Liver (tissue), 9 donors: ENCODE results near the gene POGK. TPM values are rescaled to one million over a fixed set of nuclear protein-coding genes. Genes with fewer than 3 reads are reported as not detected.

Source experiments
- DNase-seq: peaks from one replicate; pipeline ENCODE4 v3.0.0-alpha.2; 2017; ENCODE audit warnings: low spot score
- H3K27ac ChIP-seq, 2 donors: one replicate each; pipeline ENCODE4 v1.7.0; 2013; ENCODE audit warnings: inconsistent platforms in 2 of 2, low read length in 2 of 2, control low read depth in 1 of 2, low read depth in 1 of 2, mild to moderate bottlenecking in 1 of 2
- H3K27me3 ChIP-seq, 4 donors: one replicate each; pipeline versions ENCODE4 v1.6.1 to v1.7.0; 2013; ENCODE audit warnings: low read length in 3 of 4, inconsistent platforms in 1 of 4, mild to moderate bottlenecking in 1 of 4, moderate library complexity in 1 of 4; ENCODE audit not compliant: control insufficient read depth in 4 of 4, insufficient read depth in 4 of 4
- H3K36me3 ChIP-seq, 4 donors: one replicate each; pipeline versions ENCODE4 v1.6.1 to v1.7.0; 2013; ENCODE audit warnings: low read length in 3 of 4, mild to moderate bottlenecking in 3 of 4, low read depth in 1 of 4, moderate library complexity in 1 of 4; ENCODE audit not compliant: control insufficient read depth in 4 of 4, insufficient read depth in 3 of 4
- H3K4me1 ChIP-seq, 4 donors: one replicate each; pipeline versions ENCODE4 v1.6.1 to v1.7.0; 2013; ENCODE audit warnings: low read length in 3 of 4, mild to moderate bottlenecking in 3 of 4, moderate library complexity in 1 of 4; ENCODE audit not compliant: control insufficient read depth in 4 of 4, insufficient read depth in 4 of 4
- H3K4me3 ChIP-seq, 3 donors: one replicate each; pipeline versions ENCODE4 v1.6.1 to v1.7.0; 2013; ENCODE audit warnings: low read length in 3 of 3, control low read depth in 1 of 3, low read depth in 1 of 3, mild to moderate bottlenecking in 1 of 3
- H3K9ac ChIP-seq, 2 donors: one replicate each; pipeline ENCODE4 v1.7.0; 2013; ENCODE audit warnings: low read length in 2 of 2, mild to moderate bottlenecking in 2 of 2, moderate library complexity in 2 of 2, control low read depth in 1 of 2, low read depth in 1 of 2
- H3K9me3 ChIP-seq, 4 donors: one replicate each; pipeline versions ENCODE4 v1.6.1 to v1.7.0; 2013; ENCODE audit warnings: low read length in 3 of 4; ENCODE audit not compliant: control insufficient read depth in 4 of 4
- CTCF ChIP-seq: fragments of 150-350 bp; IDR thresholded peaks from 2 replicates; pipeline ENCODE4 v1.5.1; 2017; ENCODE audit warnings: improper control_type of control experiment, low read depth, low read length; ENCODE audit not compliant: missing input control
- EGR1 ChIP-seq, 2 donors: IDR thresholded peaks; 2 replicates each; pipeline ENCODE4 v1.6.1; 2016 to 2018; ENCODE audit warnings: antibody characterized with exemption in 2 of 2, low read depth in 2 of 2
- FOXA1 ChIP-seq: IDR thresholded peaks from 2 replicates; pipeline ENCODE4 v1.6.1; 2016; ENCODE audit warnings: antibody characterized with exemption
- FOXA2 ChIP-seq: IDR thresholded peaks from 2 replicates; pipeline ENCODE4 v1.6.1; 2016; ENCODE audit warnings: antibody characterized with exemption
- HNF4A ChIP-seq, 2 donors: conservative IDR thresholded peaks; 2 replicates each; pipeline ENCODE4 v1.6.1; 2016; ENCODE audit warnings: antibody characterized with exemption in 2 of 2, mild to moderate bottlenecking in 2 of 2
- JUND ChIP-seq, 2 donors: IDR thresholded peaks; 2 replicates each; pipeline ENCODE4 v1.6.1; 2016; ENCODE audit warnings: antibody characterized with exemption in 2 of 2
- NR2F2 ChIP-seq: IDR thresholded peaks from 2 replicates; pipeline ENCODE4 v1.6.1; 2016; ENCODE audit warnings: antibody characterized with exemption
- RAD21 ChIP-seq, 2 donors: IDR thresholded peaks; 2 replicates each; pipeline ENCODE4 v1.6.1; 2016; ENCODE audit warnings: antibody characterized with exemption in 2 of 2, mild to moderate bottlenecking in 2 of 2
- REST ChIP-seq: IDR thresholded peaks from 2 replicates; pipeline ENCODE4 v1.6.1; 2016; ENCODE audit warnings: antibody characterized with exemption, mild to moderate bottlenecking
- TAF1 ChIP-seq: conservative IDR thresholded peaks from 2 replicates; pipeline ENCODE4 v1.6.1; 2016; ENCODE audit warnings: antibody characterized with exemption, mild to moderate bottlenecking
- YY1 ChIP-seq: IDR thresholded peaks from 2 replicates; pipeline ENCODE4 v1.6.1; 2016; ENCODE audit warnings: antibody characterized with exemption, mild to moderate bottlenecking
- ZBTB33 ChIP-seq: IDR thresholded peaks from 2 replicates; pipeline ENCODE4 v1.6.1; 2016; ENCODE audit warnings: antibody characterized with exemption
- WGBS: extraction: QIAGEN DNeasy Blood & Tissue Kit; methylation state at CpG from one replicate; pipeline ENCODE4 v1.1.7; 2013; 5-methylcytosine and 5-hydroxymethylcytosine counted together
- polyA plus RNA-seq, 2 donors: library from polyadenylated mRNA; stranded (reverse) in 1 of 2; unstranded in 1 of 2; fragments of 200-250 nt in 1 of 2; fragments of >200 nt in 1 of 2; fragmentation: Nextera tagmentation in 1 of 2; extraction: Ambion mirVana in 1 of 2; gene quantifications; one replicate each; pipeline versions ENCODE4 v1.2.1 to v1.2.3, GENCODE V29; 2013 to 2015
- total RNA-seq, 2 donors: library from RNA; depleted of rRNA; stranded (reverse); fragments of >200 nt; gene quantifications; one replicate each; pipeline ENCODE4 v1.2.3, GENCODE V29; 2014
- donor health status: healthy.
- donor health status: healthy.
- donor health status: healthy.
- donor health status: healthy.
- donor health status: healthy.

POGK gene
- total and polyA plus RNA-seq, 4 donors, result 4.2 to 14.1 (median 6.7) TPM

GRCh38 chr1:166902279-166902678 is 63.0 kb downstream of the POGK start:
- Histone ChIP-seq H3K9ac (no peak overlapping the region), H3K4me3 (no peak overlapping the region)
- whole genome bisulfite sequencing, result 81% methylated on average over 1 of the region's 1 CpG

GRCh38 chr1:166903232-166903631 is 64.0 kb downstream of the POGK start:
- WGBS, result 83% methylated on average over 1 of the region's 1 CpG
- no peaks in the 10 kb centered on the region for H3K36me3 ChIP-seq
- no peak overlapping the region for H3K9ac ChIP-seq
- no peak overlapping the region for H3K27ac ChIP-seq
- DNase-seq, result no peak
- H3K27me3 ChIP-seq, result no peaks in the 10 kb centered on the region
- H3K9me3 ChIP-seq, result no peaks in the 10 kb centered on the region
- no peak overlapping the region for H3K4me3 ChIP-seq
- no peaks in the 10 kb centered on the region for H3K4me1 ChIP-seq
- TF ChIP-seq EGR1 (IDR thresholded peaks at IDR 0.05; ENCODE audit: low read depth in 2 of 2) (no peak), FOXA1 (no peak), RAD21 (IDR thresholded peaks at IDR 0.05) (no peak), TAF1 (no peak), YY1 (no peak), HNF4A (conservative IDR thresholded peaks at IDR 0.05) (no peak), NR2F2 (no peak), ZBTB33 (no peak), CTCF (no peak)

More at GRCh38 chr1:166902279-166902678, 63.0 kb downstream of the POGK start:
- Histone ChIP-seq H3K36me3 (no peaks in the 10 kb centered on the region), H3K9me3 (peaks cover 0 to 3% (median 1%) of the 10 kb centered on the region in 4 donors), H3K27ac (no peak overlapping the region), H3K27me3 (no peaks in the 10 kb centered on the region), H3K4me1 (no peaks in the 10 kb centered on the region)
- TF ChIP-seq REST (no peak), FOXA2 (no peak), EGR1 (IDR thresholded peaks at IDR 0.05; ENCODE audit: low read depth in 2 of 2) (no peak), JUND (IDR thresholded peaks at IDR 0.05) (no peak), FOXA1 (no peak), NR2F2 (no peak), ZBTB33 (no peak), RAD21 (IDR thresholded peaks at IDR 0.05) (no peak)
- DNase-seq, result no peak
